GM19438 (cell line): Measurements from ENCODE around the gene GIGYF1.
"Not testable (repeated sequence)": the region's sequence is repeated elsewhere in the genome, so short reads cannot be mapped to it uniquely, and the experiment has no call there.

Experiments
- ATAC-seq: cut with Tn5 transposase; IDR thresholded peaks from one replicate; pipeline ENCODE4 v1.9.1; 2021; ENCODE audit warnings: low read depth; ENCODE audit not compliant: unreplicated experiment

Gene GIGYF1

GRCh38 chr7:100694098-100694745 is at the start of gene GIGYF1:
TSS of gene GIGYF1 (minus strand) at chr7:100694250. CDS start at chr7:100688238, 6,012 bp downstream.
- ATAC-seq, result no peak

- no peak for ATAC-seq
These were observed 45.9 kb upstream of the GIGYF1 start for GRCh38 chr7:100739934-100740333.

- no peak for ATAC-seq
These were observed 42.6 kb upstream of the GIGYF1 start for GRCh38 chr7:100736671-100737070.

GRCh38 chr7:100735730-100736129 is 41.7 kb upstream of the GIGYF1 start:
- no peak for ATAC-seq

GRCh38 chr7:100731937-100732636 is 38.0 kb upstream of the GIGYF1 start:
- ATAC-seq, result no peak

- ATAC-seq, result no peak
These were observed 36.2 kb upstream of the GIGYF1 start for GRCh38 chr7:100730136-100730800.

- ATAC-seq, result no peak
These were observed 34.1 kb upstream of the GIGYF1 start for GRCh38 chr7:100728196-100728595.

- no peak for ATAC-seq
These were observed 33.1 kb upstream of the GIGYF1 start for GRCh38 chr7:100726996-100727761.

GRCh38 chr7:100724364-100724763 is 30.3 kb upstream of the GIGYF1 start:
- ATAC-seq, result not testable (repeated sequence)

- no peak for ATAC-seq
These were observed 29.8 kb upstream of the GIGYF1 start for GRCh38 chr7:100723732-100724275.

GRCh38 chr7:100722480-100723212 is 28.6 kb upstream of the GIGYF1 start:
- no peak for ATAC-seq

GRCh38 chr7:100721505-100721812 is 27.4 kb upstream of the GIGYF1 start:
- ATAC-seq, result no peak

- ATAC-seq, result no peak
These were observed 26.8 kb upstream of the GIGYF1 start for GRCh38 chr7:100720671-100721504.

- no peak for ATAC-seq
These were observed 26.2 kb upstream of the GIGYF1 start, which contains the start of gene EPO for GRCh38 chr7:100720279-100720670. TSS of gene EPO (plus strand) at chr7:100720468. CDS start at chr7:100720981, 513 bp downstream.

- ATAC-seq, result no peak
These were observed 25.7 kb upstream of the GIGYF1 start for GRCh38 chr7:100719523-100720278.

- not testable (repeated sequence) for ATAC-seq
These were observed 23.0 kb upstream of the GIGYF1 start for GRCh38 chr7:100717073-100717472.

- ATAC-seq, result no peak
These were observed 20.7 kb upstream of the GIGYF1 start for GRCh38 chr7:100714725-100715124.

GRCh38 chr7:100711369-100711768 is 17.3 kb upstream of the GIGYF1 start:
- ATAC-seq, result no peak
